ENCODE measurements around the gene SKAP2. TPM values are rescaled to one million over a fixed set of nuclear protein-coding genes. Genes with fewer than 3 reads are reported as not detected.

SKAP2 gene
- total and polyA plus RNA-seq, 10 of the 15 experiments (the other 5 are each of a cell fraction or from before 2014, with no cell fraction given), result 10.9 to 40.6 (median 23.5) TPM

DNA sequence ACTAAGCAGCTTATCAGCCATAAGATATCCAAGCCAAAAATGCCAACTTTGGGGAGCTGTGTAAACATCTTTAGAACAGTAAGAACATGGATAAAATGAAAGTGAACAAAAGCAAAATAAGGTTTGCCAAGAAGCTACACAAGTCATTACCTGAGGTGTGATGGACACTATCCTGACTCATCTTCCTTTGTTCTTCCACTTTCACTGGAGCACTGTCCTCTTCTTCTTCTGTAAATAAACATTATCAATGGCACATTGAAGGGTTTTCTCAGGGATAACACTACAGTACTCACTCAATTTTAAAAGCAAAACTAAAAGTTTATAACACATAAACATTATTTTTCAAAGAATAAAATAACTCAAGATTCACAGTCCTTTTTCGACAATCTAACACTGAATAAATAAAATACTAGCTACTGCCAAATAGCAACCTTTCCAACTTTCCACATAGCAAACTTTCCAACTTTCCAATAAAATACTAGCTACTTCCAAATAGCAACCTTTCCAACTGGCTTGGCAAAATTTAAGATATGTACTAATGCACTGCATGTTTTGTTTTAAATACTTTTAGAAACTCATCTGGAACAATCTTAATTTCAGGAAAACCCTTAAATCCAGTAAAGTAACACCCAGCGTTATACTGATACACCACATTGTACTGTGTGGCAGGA, 174.1 kb downstream of the SKAP2 start:
- no TSS peak for BruUV-seq (replicated peaks)
- FAIRE-seq (no peak), DNase-seq (ENCODE audit: low read depth, low spot score) (no peak), ATAC-seq (no peak)
- TF ChIP-seq SREBF1 (IDR thresholded peaks at IDR 0.05; ENCODE audit: low read length) (no peak), CREM (IDR thresholded peaks at IDR 0.05; ENCODE audit: low read depth) (no peak), NR2C1 (IDR thresholded peaks at IDR 0.05) (no peak), ATF7 (IDR thresholded peaks at IDR 0.05; ENCODE audit: low read depth) (no peak), ESRRA (IDR thresholded peaks at IDR 0.05; ENCODE audit: low read length) (no peak), RAD51 (IDR thresholded peaks at IDR 0.05) (no peak), BMI1 (IDR thresholded peaks at IDR 0.05; ENCODE audit: borderline replicate concordance) (no peak), MYB (IDR thresholded peaks at IDR 0.05; ENCODE audit: borderline replicate concordance, low read depth, low read length) (no peak), RBBP5 (conservative IDR thresholded peaks at IDR 0.05) (no peak), BRCA1 (IDR thresholded peaks at IDR 0.05; ENCODE audit: low read depth, low read length) (no peak), POU2F2 (IDR thresholded peaks at IDR 0.05; ENCODE audit: borderline replicate concordance, low read depth, low read length) (no peak), WRNIP1 (IDR thresholded peaks at IDR 0.05; ENCODE audit: borderline replicate concordance, low read depth, low read length) (no peak), TCF7 (IDR thresholded peaks at IDR 0.05; ENCODE audit: borderline replicate concordance) (no peak), TCF12 (IDR thresholded peaks at IDR 0.05; ENCODE audit: low read depth, low read length) (no peak), EGR1 (IDR thresholded peaks at IDR 0.05; ENCODE audit: borderline replicate concordance in 1 of 2, low read depth in 2 of 2, low read length in 2 of 2) (no peak), ZNF622 (IDR thresholded peaks at IDR 0.05) (no peak), KLF5 (IDR thresholded peaks at IDR 0.05; ENCODE audit: partially characterized antibody) (no peak), STAT3 (IDR thresholded peaks at IDR 0.05; ENCODE audit: low read depth, low read length) (no peak), CBFB (IDR thresholded peaks at IDR 0.05; ENCODE audit: low read depth) (no peak)
- TF ChIP-seq, protein P1, sequence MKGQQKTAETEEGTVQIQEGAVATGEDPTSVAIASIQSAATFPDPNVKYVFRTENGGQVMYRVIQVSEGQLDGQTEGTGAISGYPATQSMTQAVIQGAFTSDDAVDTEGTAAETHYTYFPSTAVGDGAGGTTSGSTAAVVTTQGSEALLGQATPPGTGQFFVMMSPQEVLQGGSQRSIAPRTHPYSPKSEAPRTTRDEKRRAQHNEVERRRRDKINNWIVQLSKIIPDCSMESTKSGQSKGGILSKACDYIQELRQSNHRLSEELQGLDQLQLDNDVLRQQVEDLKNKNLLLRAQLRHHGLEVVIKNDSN (IDR thresholded peaks at IDR 0.05; ENCODE audit: borderline replicate concordance, extremely low read length, insufficient read depth, low read depth, low read length), result no peak
- no peaks in the 10 kb centered on the region for H3K36me3 ChIP-seq (ENCODE audit: control insufficient read depth in 2 of 2, insufficient read depth in 2 of 2, low read length in 1 of 2)
- intact Hi-C loops (cut with micrococcal nuclease; ENCODE audit: unreplicated experiment), result no loop called here
- no peak overlapping the region for H3K4me3 ChIP-seq
- H3K27ac ChIP-seq (ENCODE audit: control insufficient read depth, insufficient read depth), result no peak overlapping the region
- no peak overlapping the region for H2AFZ ChIP-seq (ENCODE audit: control insufficient read depth, low read depth, low read length)
- H3K79me2 ChIP-seq (ENCODE audit: control insufficient read depth, insufficient read depth, low read length), result no peaks in the 10 kb centered on the region
- CTCF ChIA-PET, result interaction anchor here (0.9 to 6.0 kb wide), 7 partner anchors 8 to 506 kb away, joined by 3 to 48 read pairs (median 4); no protein-coding TSS in a partner anchor
- WGBS (ENCODE audit: insufficient coverage, insufficient replicate concordance, low lambda C conversion rate, missing lambda C conversion rate), result 97% methylated on average over 2 of the region's 2 CpGs
- in situ Hi-C loops (cut with MboI), result no loop called here
- H3K9ac ChIP-seq (ENCODE audit: control insufficient read depth, insufficient read depth, low read length), result no peak overlapping the region
- peaks cover 14% of the 10 kb centered on the region; the same call in 1 of the 2 replicates for H3K4me1 ChIP-seq (ENCODE audit: control insufficient read depth, insufficient read depth, low read length)
- H4K20me1 ChIP-seq (ENCODE audit: control insufficient read depth, insufficient read depth), result no peaks in the 10 kb centered on the region
- H3K9me3 ChIP-seq (replicated peaks; ENCODE audit: control insufficient read depth, insufficient read depth, low read length), result no peaks in the 10 kb centered on the region
- POLR2A ChIA-PET, result no interaction called here
- H3K27me3 ChIP-seq (replicated peaks in 1 of 2; ENCODE audit: control insufficient read depth in 2 of 2, insufficient read depth in 2 of 2, low read length in 1 of 2), result no peaks in the 10 kb centered on the region
- H3K4me2 ChIP-seq (ENCODE audit: control insufficient read depth, insufficient read depth), result no peak overlapping the region
- SMC1A ChIA-PET (ENCODE audit: uncharacterized antibody, unreplicated experiment), result interaction anchor here (0.9 to 4.6 kb wide), 7 partner anchors 8 to 610 kb away, joined by 3 to 17 read pairs (median 3); no protein-coding TSS in a partner anchor
- RAD21 ChIA-PET (ENCODE audit: unreplicated experiment), result interaction anchor here (0.8 to 2.7 kb wide), 3 partner anchors 165 to 407 kb away, joined by 3 to 10 read pairs (median 5); no protein-coding TSS in a partner anchor

All from GM12878 (cell line).